ENCODE data around the gene IGFN1.
A peak's percentile ranks its signal among the peaks of the same experiment; 100 is the strongest.

The IGFN1 gene

GRCh38 chr1:201185527-201186128 lies 5.0 kb upstream of the IGFN1 start:
- DNase-seq (ENCODE audit: low spot score), result no peak

DNA sequence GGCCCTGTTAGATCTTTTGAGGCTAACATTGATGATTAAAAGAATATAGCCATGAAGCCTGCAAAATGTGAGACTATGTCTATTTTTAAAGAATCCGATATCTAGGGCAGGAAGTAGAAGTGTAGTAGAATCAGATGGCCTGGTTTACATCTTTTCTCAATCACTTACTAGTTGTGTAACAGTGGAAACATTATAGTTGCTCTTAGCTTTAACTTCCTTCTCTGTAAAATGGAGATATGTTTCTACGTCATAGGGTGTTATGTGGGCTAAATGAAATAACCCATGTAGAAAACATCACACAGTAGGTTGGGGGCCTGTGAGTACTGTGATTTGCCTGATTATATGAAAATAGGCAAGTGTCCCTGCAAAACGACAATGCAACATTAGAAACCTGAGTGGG lies 4.4 kb upstream of the IGFN1 start:
- DNase-seq (ENCODE audit: low spot score), result no peak

GRCh38 chr1:201189085-201189484 lies 1.5 kb upstream of the IGFN1 start:
- DNase-seq (ENCODE audit: low spot score), result no peak

- no peak for DNase-seq (ENCODE audit: low spot score)
Observed at GRCh38 chr1:201190005-201190404, 619 bp upstream of the IGFN1 start.

DNA sequence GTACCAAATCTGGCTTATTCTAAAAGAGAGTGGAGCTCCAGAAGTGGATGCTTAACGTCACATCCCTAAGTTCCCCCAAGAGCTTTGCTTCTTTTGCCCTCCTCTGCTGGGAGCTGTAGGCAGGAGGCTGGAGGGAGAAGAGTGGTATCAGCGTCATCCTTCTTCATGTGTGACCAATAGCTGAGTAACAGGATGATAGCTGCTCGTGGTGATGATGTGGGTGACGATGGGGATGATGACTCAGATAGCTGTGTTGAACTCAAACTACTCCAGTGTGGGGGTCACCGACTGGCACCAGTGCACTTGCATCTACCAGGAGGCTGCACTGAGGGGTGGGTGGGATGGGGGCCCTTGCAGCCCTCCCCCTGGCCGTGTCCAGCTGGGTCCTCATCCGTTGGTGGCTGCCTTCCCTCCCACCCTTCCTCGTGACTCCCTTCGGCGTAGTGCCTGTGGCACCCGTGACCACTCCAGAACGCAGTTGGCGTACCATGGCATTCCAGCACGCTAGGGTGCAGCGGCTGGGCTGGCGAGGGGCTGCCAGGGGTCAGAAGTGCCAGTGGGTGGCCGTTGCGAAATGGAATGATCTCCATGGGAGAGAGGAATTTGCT lies 1.1 kb downstream of the IGFN1 start:
- peak; percentile 92 for DNase-seq (ENCODE audit: low spot score)

DNA sequence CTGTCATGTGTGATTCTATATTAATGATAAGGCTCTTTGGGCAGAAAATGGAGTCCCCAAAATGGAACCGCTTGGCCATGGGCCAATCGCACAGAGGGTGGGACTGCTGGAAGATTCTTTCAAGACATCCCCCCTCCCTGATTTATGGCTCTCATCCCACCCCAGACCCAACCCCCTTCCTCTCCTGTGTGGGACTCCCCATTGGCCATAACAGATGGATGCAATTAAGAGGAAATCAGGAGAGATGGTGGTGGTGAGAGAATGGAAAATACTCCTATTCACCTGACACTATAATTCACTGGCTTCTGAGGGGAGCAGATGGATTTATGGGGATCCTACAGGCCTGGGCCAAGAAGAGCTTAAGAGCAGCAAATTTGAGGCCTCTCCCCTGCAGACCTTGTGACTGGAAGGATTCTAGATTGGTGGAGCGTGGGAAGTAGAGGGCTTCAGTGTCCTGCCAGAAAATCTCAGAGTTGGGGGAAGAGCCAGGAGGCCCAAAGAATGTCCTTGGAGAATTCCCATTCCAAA lies 1.7 kb downstream of the IGFN1 start:
- DNase-seq (ENCODE audit: low spot score), result no peak

DNA sequence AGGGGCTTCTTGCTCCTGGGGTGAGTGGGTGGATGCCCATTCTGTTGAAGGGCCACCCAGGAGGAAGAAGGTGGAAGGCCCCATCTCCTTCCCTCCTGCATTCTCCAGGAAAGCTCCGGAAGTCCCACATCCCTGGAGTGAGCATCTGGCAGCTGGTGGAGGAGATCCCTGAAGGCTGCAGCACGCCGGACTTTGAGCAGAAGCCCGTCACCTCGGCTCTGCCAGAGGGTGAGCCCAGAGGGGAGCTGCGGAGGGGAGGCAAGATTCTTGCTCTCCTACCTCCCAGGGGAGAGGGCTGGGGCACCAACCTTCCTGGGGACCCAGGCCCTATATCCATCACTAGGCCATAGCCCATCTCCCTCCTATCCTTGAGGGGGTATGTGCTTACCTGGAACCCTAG lies 3.4 kb downstream of the IGFN1 start:
- no peak for DNase-seq (ENCODE audit: low spot score)

DNA sequence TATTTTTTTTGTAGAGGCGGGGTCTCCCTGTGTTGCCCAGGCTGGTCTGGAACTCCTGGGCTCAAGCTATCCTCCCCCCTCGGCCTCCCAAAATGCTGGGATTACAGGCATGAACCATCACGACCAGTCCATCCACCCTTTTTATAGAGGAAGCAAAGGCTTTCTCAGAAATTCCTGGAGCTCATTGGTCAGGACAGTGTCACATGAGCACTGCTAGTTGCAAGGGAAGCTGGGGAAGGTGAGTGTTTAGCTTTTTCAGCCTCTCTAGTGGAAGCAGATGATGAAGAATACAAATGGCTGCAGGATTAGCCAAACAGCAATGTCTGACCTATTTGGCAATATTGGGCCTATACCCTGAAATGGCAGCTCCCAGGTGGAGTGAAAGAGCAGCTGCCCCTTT lies 8.0 kb downstream of the IGFN1 start:
- DNase-seq (ENCODE audit: low spot score), result no peak

GRCh38 chr1:201205036-201205435 lies 14.4 kb downstream of the IGFN1 start:
- no peak for DNase-seq (ENCODE audit: low spot score)

DNA sequence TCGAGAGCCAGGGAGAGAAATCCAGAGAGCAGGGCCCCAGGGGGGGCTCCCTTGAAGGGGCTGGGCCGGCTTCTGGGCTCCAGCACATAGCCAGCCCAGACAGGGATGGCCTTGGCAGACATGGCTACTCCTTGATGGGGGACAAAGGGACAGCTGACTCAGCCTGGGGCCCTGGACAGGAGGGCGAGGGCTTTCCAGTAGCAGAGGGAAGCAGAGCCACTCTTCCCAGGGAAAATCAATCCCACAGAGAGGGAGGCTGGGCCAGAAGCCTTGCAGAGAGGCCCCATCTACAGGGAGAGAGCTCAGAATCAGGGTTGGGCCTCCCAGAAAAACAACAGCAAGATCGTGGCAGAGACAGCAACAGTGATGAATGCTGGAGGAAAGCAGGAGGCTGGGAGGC lies 15.6 kb downstream of the IGFN1 start:
- DNase-seq (ENCODE audit: low spot score), result no peak

- DNase-seq (ENCODE audit: low spot score), result no peak
Observed at GRCh38 chr1:201207046-201207445, 16.4 kb downstream of the IGFN1 start.

- no peak for DNase-seq (ENCODE audit: low spot score)
Observed at GRCh38 chr1:201208236-201208635, 17.6 kb downstream of the IGFN1 start.

DNA sequence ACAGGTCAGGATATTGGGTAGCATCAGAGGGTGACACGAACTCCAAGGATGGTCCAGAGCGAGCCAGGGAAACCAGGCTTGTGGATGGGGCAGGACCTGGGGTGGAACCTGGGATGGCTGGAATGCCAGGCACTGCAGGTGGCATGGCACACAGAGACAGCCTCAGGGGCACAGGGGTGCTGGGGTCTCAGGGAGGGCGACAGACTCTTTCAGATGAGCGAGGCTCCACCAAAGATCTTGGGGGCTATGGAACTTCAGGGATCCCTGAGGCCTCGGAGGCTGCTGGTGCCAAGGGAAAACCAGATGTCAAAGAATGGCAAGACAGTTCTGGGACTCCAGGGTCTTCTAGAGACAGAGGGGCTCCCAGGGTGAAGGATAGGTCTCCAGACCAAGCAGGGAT lies 21.4 kb downstream of the IGFN1 start:
- no peak for DNase-seq (ENCODE audit: low spot score)

DNA sequence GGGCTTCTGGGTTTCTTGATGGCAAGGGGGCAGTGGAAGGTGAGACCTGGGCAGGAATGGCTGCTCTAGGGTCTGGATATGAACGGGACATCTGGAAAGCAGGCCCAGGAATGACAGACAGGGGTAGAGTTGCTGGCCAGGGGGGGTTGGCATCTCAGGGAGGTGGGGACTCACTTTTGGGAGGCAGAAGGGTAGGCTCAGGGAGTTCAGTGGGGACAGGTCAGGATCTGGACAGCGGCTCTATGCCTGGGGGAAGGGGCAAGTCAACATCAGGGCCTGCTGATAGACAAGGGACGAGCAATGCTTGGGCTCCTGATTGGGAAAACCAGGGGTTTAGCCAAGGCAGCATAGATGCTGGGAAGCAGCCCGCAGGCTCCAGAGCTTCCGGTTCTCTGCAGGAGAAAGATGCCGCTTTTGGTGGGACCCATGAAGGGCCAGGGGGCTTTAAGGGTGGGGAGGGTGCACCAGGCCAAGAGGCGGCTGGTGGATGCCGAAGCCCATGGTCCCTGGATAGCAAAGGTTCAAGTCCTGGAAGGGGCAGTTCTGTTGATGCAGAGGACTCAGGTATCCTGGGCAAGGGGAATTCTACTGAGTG lies 21.9 kb downstream of the IGFN1 start:
- DNase-seq (ENCODE audit: low spot score), result no peak

- DNase-seq (ENCODE audit: low spot score), result no peak
Observed at GRCh38 chr1:201213106-201213770, 22.6 kb downstream of the IGFN1 start.

- DNase-seq (ENCODE audit: low spot score), result no peak
Observed at GRCh38 chr1:201213926-201214325, 23.3 kb downstream of the IGFN1 start.

DNA sequence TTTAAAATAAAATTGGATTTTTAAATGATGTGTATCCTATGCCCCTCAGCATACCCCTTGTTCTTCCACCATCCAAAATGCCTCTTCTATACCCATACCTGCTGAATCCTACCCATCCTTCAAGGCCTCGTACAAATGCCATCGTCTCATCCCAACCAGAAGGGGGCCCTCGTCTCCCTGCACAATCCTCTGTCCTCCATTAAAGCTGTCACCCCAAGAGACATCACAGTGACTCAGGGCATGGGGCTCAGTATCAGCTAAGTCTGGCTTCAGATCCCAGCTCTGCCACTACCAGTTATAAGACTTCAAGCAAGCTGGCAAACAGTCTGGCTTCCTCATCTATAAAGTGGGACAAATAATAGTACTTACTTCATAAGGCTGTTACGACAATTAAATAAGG lies 23.8 kb downstream of the IGFN1 start:
- no peak for DNase-seq (ENCODE audit: low spot score)

GRCh38 chr1:201214886-201215285 lies 24.3 kb downstream of the IGFN1 start:
- no peak for DNase-seq (ENCODE audit: low spot score)

DNA sequence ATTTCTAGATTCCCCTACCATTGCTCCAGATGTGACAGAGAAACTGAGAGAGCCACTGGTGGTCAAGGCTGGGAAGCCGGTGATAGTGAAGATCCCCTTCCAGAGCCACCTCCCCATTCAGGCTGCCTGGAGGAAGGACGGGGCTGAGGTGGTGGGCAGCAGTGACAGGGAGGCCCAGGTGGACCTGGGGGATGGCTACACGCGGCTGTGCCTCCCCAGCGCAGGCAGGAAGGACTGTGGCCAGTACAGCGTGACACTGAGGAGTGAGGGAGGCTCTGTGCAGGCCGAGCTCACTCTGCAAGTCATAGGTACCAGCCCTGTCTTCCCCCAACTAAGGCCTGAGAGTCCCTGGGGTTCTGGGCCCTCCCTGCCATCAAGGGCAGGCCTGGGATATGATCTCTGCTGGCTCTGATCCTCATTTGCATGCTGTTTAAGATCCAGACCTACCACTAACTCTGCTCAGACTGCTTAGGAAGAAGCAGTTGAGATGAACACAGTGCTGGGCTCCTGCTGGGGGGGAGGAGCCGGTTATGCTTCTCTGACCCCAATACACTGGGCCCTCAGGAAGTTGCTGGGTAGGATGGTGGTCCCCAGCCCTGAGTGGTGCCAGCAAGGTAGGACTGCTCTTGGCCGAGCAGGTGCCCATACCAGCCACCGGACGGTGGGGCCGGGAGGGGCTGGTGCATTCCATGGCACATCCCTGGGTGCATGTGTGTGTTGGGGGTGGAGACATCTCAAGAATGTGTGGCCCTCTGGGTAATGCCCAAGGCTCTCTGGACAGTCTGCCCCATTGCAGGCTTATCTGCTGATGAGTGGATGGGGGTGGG lies 25.1 kb downstream of the IGFN1 start:
- DNase-seq (ENCODE audit: low spot score), result no peak

GRCh38 chr1:201216395-201217085 lies 25.9 kb downstream of the IGFN1 start:
- DNase-seq (ENCODE audit: low spot score), result no peak

DNA sequence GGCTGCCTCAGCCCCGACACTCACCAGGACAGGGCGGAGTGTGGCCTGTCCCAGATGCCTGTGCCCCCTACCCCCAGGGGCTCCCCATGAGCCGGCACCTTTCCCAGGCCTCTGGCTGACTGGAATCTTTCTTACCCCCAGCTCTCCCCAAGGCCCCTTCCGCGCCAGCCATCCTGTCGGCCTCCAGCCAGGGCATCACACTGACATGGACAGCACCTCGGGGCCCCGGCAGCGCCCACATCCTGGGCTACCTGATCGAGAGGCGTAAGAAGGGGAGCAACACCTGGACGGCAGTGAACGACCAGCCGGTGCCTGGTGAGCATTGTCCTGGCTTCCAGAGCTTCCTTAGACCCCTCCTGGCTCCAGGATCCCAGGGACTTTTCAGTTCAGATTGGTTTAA lies 26.5 kb downstream of the IGFN1 start:
- DNase-seq (ENCODE audit: low spot score), result no peak

GRCh38 chr1:201217851-201218250 lies 27.2 kb downstream of the IGFN1 start:
- DNase-seq (ENCODE audit: low spot score), result no peak
